Measurements from ENCODE around the gene EFCAB8.

DNA sequence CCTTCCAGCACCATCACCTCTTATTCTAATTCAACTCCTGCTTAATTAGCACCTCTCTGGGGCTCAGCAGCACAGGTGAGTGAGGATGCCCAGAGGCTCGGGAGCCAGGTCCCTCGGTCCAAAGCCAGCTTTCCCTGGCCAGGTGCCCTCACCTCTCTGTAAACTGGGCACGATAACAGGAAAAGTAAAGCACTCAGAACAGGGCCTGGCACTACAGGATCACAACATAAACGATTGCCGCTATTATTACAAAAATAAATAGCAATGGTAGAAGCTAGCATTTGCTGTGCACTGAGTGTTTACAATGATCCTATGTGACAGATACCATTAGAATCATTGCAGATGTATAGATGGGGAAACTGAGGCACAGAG lies 151.4 kb downstream of the EFCAB8 start:
- TF ChIP-seq, protein P1, sequence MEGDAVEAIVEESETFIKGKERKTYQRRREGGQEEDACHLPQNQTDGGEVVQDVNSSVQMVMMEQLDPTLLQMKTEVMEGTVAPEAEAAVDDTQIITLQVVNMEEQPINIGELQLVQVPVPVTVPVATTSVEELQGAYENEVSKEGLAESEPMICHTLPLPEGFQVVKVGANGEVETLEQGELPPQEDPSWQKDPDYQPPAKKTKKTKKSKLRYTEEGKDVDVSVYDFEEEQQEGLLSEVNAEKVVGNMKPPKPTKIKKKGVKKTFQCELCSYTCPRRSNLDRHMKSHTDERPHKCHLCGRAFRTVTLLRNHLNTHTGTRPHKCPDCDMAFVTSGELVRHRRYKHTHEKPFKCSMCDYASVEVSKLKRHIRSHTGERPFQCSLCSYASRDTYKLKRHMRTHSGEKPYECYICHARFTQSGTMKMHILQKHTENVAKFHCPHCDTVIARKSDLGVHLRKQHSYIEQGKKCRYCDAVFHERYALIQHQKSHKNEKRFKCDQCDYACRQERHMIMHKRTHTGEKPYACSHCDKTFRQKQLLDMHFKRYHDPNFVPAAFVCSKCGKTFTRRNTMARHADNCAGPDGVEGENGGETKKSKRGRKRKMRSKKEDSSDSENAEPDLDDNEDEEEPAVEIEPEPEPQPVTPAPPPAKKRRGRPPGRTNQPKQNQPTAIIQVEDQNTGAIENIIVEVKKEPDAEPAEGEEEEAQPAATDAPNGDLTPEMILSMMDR (IDR thresholded peaks at IDR 0.05), result no peak
- no peak for TF ChIP-seq POLR2A (IDR thresholded peaks at IDR 0.05)

All from vagina (tissue), 2 donors.